Skeletal muscle satellite cell (primary cell): ENCODE results near the gene SMCR8.
"Not testable (repeated sequence)": the region's sequence is repeated elsewhere in the genome, so short reads cannot be mapped to it uniquely, and the experiment has no call there.

Source experiments
- H3K27me3 ChIP-seq: 2 replicates; pipeline ENCODE4 v1.7.0; 2013; ENCODE audit warnings: low read length; ENCODE audit not compliant: control insufficient read depth, insufficient read depth
- H3K36me3 ChIP-seq: 2 replicates; pipeline ENCODE4 v1.7.0; 2013; ENCODE audit warnings: mild to moderate bottlenecking, control low read depth, low read length; ENCODE audit not compliant: insufficient read depth
- H3K4me1 ChIP-seq: 2 replicates; pipeline ENCODE4 v1.7.0; 2013; ENCODE audit warnings: low read length; ENCODE audit not compliant: control insufficient read depth, insufficient read depth
- H3K4me2 ChIP-seq: 2 replicates; pipeline ENCODE4 v1.7.0; 2013; ENCODE audit warnings: mild to moderate bottlenecking, low read length
- H3K4me3 ChIP-seq: 2 replicates; pipeline ENCODE4 v1.7.0; 2013; ENCODE audit warnings: low read length
- H3K9ac ChIP-seq: 2 replicates; pipeline ENCODE4 v1.7.0; 2013; ENCODE audit warnings: mild to moderate bottlenecking, low read depth, low read length, moderate library complexity
- H3K9me3 ChIP-seq: replicated peaks from 2 replicates; pipeline ENCODE4 v1.7.0; 2013; ENCODE audit warnings: mild to moderate bottlenecking, control low read depth, low read length

SMCR8 gene

DNA sequence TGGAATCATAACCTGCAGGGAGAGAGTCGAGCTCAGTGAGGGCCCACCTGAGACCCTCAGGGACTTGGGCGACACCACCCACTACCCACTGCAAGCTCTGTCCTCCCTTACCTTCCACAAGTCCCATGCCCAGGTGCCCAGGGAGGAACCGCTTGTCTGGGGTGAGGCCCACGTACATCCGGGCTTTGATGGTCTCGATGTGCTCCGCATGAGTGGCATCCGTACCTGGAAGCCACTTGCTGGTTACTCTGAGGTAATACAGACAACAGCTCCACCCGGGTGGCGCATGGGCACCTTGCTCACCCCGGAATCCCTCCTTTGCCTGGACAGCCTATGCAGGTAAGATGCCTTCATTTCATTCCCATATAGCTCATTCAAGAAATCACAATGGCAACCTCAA lies 29.8 kb upstream of the SMCR8 start:
- Histone ChIP-seq H3K4me2 (no peak overlapping the region), H3K9me3 (no peaks in the 10 kb centered on the region), H3K36me3 (peaks cover 65% of the 10 kb centered on the region), H3K4me1 (no peaks in the 10 kb centered on the region), H3K27me3 (no peaks in the 10 kb centered on the region), H3K9ac (no peak overlapping the region), H3K4me3 (no peak overlapping the region)

DNA sequence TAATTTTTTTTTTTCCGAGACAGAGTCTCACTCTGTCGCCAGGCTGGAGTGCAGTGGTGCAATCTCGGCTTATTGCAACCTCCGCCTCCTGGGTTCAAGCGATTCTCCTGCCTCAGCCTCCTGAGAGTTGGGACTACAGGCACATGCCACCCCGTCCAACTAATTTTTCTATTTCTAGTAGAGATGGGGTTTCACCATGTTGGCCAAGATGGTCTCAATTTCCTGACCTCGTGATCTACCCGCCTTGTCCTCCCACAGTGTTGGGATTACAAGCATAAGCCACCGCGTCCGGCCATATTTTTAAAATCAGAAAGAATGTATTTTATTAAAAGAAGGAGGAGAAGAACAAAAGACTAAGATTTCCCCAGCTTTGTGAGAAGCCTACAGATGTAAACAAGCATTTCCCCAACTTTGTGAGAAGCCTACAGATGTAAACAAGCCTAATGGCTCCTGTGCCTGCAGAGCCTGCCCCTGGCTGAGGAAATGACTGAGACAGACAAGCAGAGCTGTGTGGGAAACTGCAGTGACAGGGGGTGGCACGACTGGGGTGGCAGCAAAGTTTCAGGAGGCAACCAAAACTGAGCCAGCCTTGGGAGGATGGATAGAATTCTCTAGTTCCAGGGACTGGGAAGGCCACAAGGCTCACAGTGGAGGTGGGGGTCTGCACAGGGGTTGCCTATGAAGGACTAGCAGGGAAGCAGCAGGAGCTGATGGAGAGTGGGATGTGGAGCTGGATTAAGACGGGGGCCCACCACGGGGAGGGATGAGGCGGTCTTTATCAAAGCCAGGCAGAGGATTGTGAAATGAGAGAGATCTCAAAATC lies 23.2 kb upstream of the SMCR8 start:
- H3K9ac ChIP-seq: no peak overlapping the region
- H3K27me3 ChIP-seq: no peaks in the 10 kb centered on the region
- no peaks in the 10 kb centered on the region for H3K4me1 ChIP-seq
- no peak overlapping the region for H3K4me3 ChIP-seq
- peaks cover 48% of the 10 kb centered on the region for H3K36me3 ChIP-seq
- no peaks in the 10 kb centered on the region for H3K9me3 ChIP-seq
- no peak overlapping the region for H3K4me2 ChIP-seq

DNA sequence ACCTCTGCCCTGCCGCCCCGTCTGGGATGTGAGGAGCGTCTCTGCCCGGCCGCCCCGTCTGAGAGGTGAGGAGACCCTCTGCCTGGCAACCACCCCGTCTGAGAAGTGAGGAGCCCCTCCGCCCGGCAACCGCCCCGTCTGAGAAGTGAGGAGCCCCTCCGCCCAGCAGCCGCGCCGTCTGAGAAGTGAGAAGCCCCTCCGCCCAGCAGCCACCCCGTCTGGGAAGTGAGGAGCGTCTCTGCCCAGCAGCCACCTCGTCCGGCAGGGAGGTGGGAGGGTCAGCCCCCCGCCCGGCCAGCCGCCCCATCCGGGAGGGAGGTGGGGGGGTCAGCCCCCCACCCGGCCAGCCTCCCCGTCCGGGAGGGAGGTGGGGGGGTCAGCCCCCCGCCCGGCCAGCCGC lies 17.0 kb upstream of the SMCR8 start:
- H3K4me3 ChIP-seq: not testable (repeated sequence)

DNA sequence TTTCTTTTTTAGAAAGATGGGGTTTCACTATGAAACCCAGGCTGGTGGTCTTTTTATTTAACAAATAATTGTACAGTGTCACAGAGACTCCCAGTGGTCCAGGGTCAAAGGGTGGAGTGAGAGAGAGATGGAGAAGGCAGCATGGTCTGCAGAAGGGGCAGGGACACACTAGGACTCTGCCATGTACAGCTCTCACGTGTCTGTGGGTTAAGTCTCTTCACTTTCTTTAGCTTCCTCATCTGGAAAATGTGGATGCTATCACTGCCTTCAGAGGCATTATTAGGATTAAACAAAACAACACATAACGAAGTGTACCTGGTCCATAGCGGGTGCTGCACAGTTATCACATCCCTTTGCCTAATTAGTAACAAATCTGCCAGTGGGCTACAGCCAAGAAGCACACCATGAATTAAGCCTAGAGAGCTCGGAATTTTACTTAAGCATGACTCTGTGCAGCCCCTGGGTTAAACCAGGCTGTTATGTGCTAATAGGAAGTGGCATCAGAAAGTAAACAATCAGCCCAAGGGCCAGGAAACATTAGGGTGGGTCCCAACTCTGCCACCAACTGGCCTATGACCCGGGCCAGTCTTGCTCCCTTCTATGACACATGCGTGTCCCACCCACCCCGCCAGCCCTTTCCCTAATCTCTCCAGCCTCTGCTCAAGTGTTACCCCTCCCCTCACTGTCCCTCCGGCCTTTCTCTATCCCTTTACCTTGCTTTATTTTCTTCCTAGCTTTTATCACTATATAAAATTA lies 14.2 kb upstream of the SMCR8 start:
- Histone ChIP-seq H3K4me1 (no peaks in the 10 kb centered on the region), H3K36me3 (peaks cover 47% of the 10 kb centered on the region), H3K27me3 (no peaks in the 10 kb centered on the region), H3K4me3 (no peak overlapping the region), H3K4me2 (no peak overlapping the region), H3K9ac (no peak overlapping the region), H3K9me3 (no peaks in the 10 kb centered on the region)

More for the DNA sequence above, 17.0 kb upstream of the SMCR8 start:
- not testable (repeated sequence) for H3K27me3 ChIP-seq, H3K9ac ChIP-seq, H3K4me2 ChIP-seq, H3K9me3 ChIP-seq, H3K4me1 ChIP-seq
- peaks cover 36% of the 10 kb centered on the region for H3K36me3 ChIP-seq

- not testable (repeated sequence) for H3K4me1 ChIP-seq, H3K27me3 ChIP-seq, H3K9ac ChIP-seq, H3K4me3 ChIP-seq, H3K9me3 ChIP-seq, H3K4me2 ChIP-seq
- H3K36me3 ChIP-seq: peaks cover 61% of the 10 kb centered on the region
These were observed 11.9 kb upstream of the SMCR8 start for GRCh38 chr17:18303206-18303605.

DNA sequence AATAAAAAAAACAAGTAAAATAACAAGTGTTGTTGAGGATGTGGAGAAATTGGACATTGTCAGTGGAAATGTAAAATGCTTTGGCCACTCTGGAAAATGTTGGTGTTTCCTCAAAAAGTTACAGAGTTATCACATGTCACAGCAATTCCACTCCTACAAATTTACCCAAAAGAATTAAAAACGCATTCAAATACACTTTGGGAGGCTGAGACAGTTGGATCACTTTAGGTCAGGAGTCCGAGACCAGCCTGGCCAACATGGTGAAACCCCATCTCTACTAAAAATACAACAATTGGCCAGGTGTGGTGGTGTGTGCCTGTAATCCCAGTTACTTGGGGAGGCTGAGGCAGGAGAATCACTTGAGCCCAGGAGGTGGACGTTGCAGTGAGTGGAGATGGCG lies 5.9 kb upstream of the SMCR8 start:
- Histone ChIP-seq H3K27me3 (no peaks in the 10 kb centered on the region), H3K4me2 (no peak overlapping the region), H3K9ac (no peak overlapping the region), H3K9me3 (no peaks in the 10 kb centered on the region), H3K4me1 (peaks cover 12% of the 10 kb centered on the region), H3K4me3 (no peak overlapping the region), H3K36me3 (peaks cover 48% of the 10 kb centered on the region)

- Histone ChIP-seq H3K4me1 (peaks cover 38% of the 10 kb centered on the region), H3K9ac (peak overlapping the region; percentile 97), H3K4me3 (peak overlapping the region; percentile 97), H3K9me3 (no peaks in the 10 kb centered on the region), H3K36me3 (peaks cover 28% of the 10 kb centered on the region), H3K27me3 (no peaks in the 10 kb centered on the region), H3K4me2 (peak overlapping the region; percentile 85)
These were observed 898 bp upstream of the SMCR8 start for GRCh38 chr17:18314059-18314730.

GRCh38 chr17:18315562-18315922 lies 449 bp downstream of the SMCR8 start:
- H3K27me3 ChIP-seq: no peaks in the 10 kb centered on the region
- H3K4me3 ChIP-seq: peak overlapping the region; percentile 97
- H3K4me2 ChIP-seq: peak overlapping the region; percentile 85
- H3K4me1 ChIP-seq: peaks cover 38% of the 10 kb centered on the region
- peak overlapping the region; percentile 97 for H3K9ac ChIP-seq
- H3K36me3 ChIP-seq: peaks cover 30% of the 10 kb centered on the region
- no peaks in the 10 kb centered on the region for H3K9me3 ChIP-seq

DNA sequence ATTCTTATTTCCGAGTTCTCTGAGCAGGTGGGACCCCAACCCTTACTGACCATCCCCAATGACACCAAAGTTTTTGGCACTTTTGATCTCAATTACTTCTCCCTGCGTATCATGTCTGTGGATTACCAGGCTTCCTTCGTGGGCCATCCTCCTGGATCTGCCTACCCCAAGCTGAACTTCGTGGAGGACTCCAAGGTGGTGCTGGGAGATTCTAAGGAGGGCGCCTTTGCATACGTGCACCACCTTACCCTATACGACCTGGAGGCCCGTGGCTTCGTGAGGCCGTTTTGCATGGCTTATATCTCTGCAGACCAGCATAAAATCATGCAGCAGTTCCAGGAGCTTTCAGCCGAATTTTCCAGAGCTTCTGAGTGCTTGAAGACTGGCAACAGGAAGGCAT lies 868 bp downstream of the SMCR8 start:
- Histone ChIP-seq H3K9me3 (no peaks in the 10 kb centered on the region), H3K4me3 (peak overlapping the region; percentile 97), H3K4me1 (peaks cover 38% of the 10 kb centered on the region), H3K4me2 (peak overlapping the region; percentile 85), H3K36me3 (peaks cover 30% of the 10 kb centered on the region), H3K27me3 (no peaks in the 10 kb centered on the region), H3K9ac (peak overlapping the region; percentile 97)

GRCh38 chr17:18318117-18318516 lies 3.0 kb downstream of the SMCR8 start:
- peak overlapping the region; percentile 52 for H3K4me2 ChIP-seq
- peaks cover 34% of the 10 kb centered on the region for H3K4me1 ChIP-seq
- H3K27me3 ChIP-seq: no peaks in the 10 kb centered on the region
- peaks cover 25% of the 10 kb centered on the region for H3K36me3 ChIP-seq
- H3K9me3 ChIP-seq: no peaks in the 10 kb centered on the region
- H3K4me3 ChIP-seq: peak overlapping the region; percentile 1
- no peak overlapping the region for H3K9ac ChIP-seq

DNA sequence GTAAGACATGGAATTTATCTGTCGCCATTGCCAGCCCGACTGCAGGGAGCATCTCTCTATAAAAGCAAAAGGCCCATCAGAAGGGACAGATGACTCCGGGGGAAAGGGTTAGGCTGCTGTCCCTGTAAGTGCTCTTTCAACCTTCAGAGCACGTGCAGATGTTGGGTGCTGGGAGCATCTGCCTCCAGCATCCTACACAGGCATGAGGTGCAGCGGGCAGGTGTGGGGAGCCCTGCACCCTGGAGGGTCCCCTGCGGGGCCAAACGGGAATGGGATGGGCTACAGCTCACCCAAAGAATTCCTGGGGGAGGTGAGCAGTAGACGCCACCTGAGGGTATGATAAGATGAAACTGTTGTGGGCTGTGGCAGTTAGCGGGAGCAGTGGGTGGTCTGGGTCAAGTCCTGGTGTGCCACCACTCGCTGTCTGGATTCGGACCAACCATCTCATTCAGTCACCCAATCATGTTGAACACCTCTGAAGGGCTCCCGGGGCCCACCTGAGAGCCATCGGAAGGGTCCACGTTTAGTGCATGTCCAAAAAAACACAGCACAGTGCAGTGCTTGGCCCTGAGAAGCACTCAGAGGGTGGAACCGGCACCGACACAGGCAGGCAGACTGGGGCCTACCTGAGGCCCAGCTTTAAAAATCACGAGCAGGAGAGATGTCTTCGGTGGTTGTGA lies 3.8 kb downstream of the SMCR8 start:
- peak overlapping the region; percentile 27 for H3K4me2 ChIP-seq
- H3K27me3 ChIP-seq: no peaks in the 10 kb centered on the region
- peak overlapping the region; percentile 10 for H3K4me3 ChIP-seq
- H3K36me3 ChIP-seq: peaks cover 33% of the 10 kb centered on the region
- H3K4me1 ChIP-seq: peaks cover 27% of the 10 kb centered on the region
- no peaks in the 10 kb centered on the region for H3K9me3 ChIP-seq
- H3K9ac ChIP-seq: peak overlapping the region; percentile 16
